Neural progenitor cell (in vitro differentiated cells): Measurements from ENCODE around the gene HSPA12A.

ENCODE experiments used
- EZH2 ChIP-seq: fragments of 200-600 bp; sonication (generic); IDR thresholded peaks from 2 replicates; pipeline ENCODE4 v1.6.1; 2017; ENCODE audit warnings: antibody characterized with exemption, mild to moderate bottlenecking, moderate library complexity
- EZH2phosphoT487 ChIP-seq: fragments of 200-600 bp; sonication (generic); IDR thresholded peaks from 2 replicates; pipeline ENCODE4 v1.6.1; 2017; ENCODE audit warnings: antibody characterized with exemption
- TF ChIP-seq, protein P1 (sequence below): fragments of 200-600 bp; sonication (generic); IDR thresholded peaks from 2 replicates; pipeline ENCODE4 v1.5.1; 2017; ENCODE audit warnings: antibody characterized with exemption, mild to moderate bottlenecking

DNA sequence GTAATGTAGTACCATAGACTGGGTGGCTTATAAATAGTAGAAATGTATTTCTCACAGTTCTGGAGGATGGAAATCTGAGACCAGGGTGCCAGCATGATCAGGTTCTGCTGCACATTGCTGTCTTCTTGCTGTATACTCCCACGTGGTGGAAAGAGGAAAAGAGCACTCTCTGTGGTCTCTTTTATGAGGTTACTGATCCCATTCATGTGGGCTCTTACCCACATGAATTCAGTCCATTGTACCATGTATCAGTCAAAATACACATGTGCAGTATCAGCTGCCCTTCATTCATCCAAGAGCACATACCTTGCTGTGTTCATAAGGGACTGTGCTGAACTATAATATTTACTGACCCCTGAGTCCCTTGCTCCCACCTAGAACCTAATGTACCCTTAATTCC lies 104.5 kb downstream of the HSPA12A start:
- TF ChIP-seq, protein P1, sequence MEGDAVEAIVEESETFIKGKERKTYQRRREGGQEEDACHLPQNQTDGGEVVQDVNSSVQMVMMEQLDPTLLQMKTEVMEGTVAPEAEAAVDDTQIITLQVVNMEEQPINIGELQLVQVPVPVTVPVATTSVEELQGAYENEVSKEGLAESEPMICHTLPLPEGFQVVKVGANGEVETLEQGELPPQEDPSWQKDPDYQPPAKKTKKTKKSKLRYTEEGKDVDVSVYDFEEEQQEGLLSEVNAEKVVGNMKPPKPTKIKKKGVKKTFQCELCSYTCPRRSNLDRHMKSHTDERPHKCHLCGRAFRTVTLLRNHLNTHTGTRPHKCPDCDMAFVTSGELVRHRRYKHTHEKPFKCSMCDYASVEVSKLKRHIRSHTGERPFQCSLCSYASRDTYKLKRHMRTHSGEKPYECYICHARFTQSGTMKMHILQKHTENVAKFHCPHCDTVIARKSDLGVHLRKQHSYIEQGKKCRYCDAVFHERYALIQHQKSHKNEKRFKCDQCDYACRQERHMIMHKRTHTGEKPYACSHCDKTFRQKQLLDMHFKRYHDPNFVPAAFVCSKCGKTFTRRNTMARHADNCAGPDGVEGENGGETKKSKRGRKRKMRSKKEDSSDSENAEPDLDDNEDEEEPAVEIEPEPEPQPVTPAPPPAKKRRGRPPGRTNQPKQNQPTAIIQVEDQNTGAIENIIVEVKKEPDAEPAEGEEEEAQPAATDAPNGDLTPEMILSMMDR = no peak
- TF ChIP-seq EZH2phosphoT487 (no peak), EZH2 (no peak)
